Activated naive CD8-positive, alpha-beta T cell treated with anti-CD3 and anti-CD28 coated beads, Interleukin-2, amount 50 U/mL, for 24 hours (primary cell): ENCODE measurements around the gene DCAF10.
"Not testable (repeated sequence)": the region's sequence is repeated elsewhere in the genome, so short reads cannot be mapped to it uniquely, and the experiment has no call there.

Source experiments
- ATAC-seq: fragments of 150-1000 bp; cut with Tn5 transposase; one replicate; pipeline ENCODE4 v1.10.0; 2021
- DNase-seq: peaks from one replicate; pipeline ENCODE4 v3.0.0; 2021
- H3K27ac Mint-ChIP-seq: one replicate; pipeline ENCODE4 v1.8.0; 2021; ENCODE audit warnings: mild to moderate bottlenecking, mixed read lengths
- H3K27me3 Mint-ChIP-seq: one replicate; pipeline ENCODE4 v1.8.0; 2021; ENCODE audit warnings: mixed read lengths
- H3K36me3 Mint-ChIP-seq: one replicate; pipeline ENCODE4 v1.8.0; 2021; ENCODE audit warnings: low read depth, mixed read lengths
- H3K4me1 Mint-ChIP-seq: one replicate; pipeline ENCODE4 v1.8.0; 2021; ENCODE audit warnings: mixed read lengths
- H3K4me3 Mint-ChIP-seq: one replicate; pipeline ENCODE4 v1.8.0; 2021; ENCODE audit warnings: mild to moderate bottlenecking, moderate library complexity, mixed read lengths
- H3K9me3 Mint-ChIP-seq: one replicate; pipeline ENCODE4 v1.8.0; 2021; ENCODE audit warnings: mixed read lengths

Gene DCAF10

DNA sequence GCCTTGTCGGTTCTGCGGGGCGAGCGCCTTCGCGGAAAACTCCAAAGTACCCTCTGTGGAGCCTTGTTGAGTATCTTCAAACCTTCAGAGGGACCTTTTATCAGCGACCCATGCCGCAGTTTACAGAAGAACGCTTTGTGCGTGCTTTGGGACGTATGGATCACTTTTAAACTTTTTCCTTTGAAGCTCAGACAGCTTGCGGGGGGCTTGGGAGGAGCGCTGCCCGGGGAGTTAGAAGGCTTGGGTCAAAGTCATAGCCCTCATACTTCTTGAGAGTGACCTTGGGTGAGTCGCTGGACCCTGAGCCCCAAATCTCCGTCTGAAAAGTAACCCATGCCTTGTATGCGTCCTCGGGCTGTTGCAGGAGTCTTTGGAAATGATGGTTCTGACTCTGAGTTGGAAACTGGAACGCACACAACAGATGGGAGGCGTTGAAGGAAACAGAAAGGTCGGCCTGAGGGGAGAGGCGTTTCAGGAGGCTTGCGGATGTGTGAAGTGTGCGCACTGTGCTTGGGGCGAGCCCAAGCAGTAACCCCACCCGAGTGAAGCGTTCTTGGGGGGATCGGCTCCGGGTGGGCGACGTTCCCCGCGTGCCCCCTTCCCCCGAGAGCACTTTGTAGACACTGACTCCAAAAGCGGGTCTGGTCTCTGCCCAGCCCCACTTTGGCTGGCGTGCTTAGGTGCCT is 104.0 kb downstream of the DCAF10 start:
- peaks cover 29% of the 10 kb centered on the region for H3K4me1 Mint-ChIP-seq
- ATAC-seq (no peak), DNase-seq (no peak)
- peak overlapping the region; percentile 85 for H3K27ac Mint-ChIP-seq
- no peaks in the 10 kb centered on the region for H3K27me3 Mint-ChIP-seq
- no peaks in the 10 kb centered on the region for H3K9me3 Mint-ChIP-seq
- no peaks in the 10 kb centered on the region for H3K36me3 Mint-ChIP-seq
- H3K4me3 Mint-ChIP-seq = peak overlapping the region; percentile 91

- Mint-ChIP-seq H3K27me3 (no peaks in the 10 kb centered on the region), H3K36me3 (no peaks in the 10 kb centered on the region), H3K4me3 (peak overlapping the region; percentile 91), H3K27ac (no peak overlapping the region), H3K9me3 (no peaks in the 10 kb centered on the region), H3K4me1 (peaks cover 29% of the 10 kb centered on the region)
- DNase-seq (no peak), ATAC-seq (no peak)
Measured at GRCh38 chr9:37905131-37905505, 104.5 kb downstream of the DCAF10 start.

GRCh38 chr9:37905776-37906175 is 105.2 kb downstream of the DCAF10 start:
- peaks cover 27% of the 10 kb centered on the region for H3K4me1 Mint-ChIP-seq
- H3K27ac Mint-ChIP-seq = no peak overlapping the region
- H3K36me3 Mint-ChIP-seq = no peaks in the 10 kb centered on the region
- DNase-seq (no peak), ATAC-seq (no peak)
- no peaks in the 10 kb centered on the region for H3K27me3 Mint-ChIP-seq
- no peaks in the 10 kb centered on the region for H3K9me3 Mint-ChIP-seq
- H3K4me3 Mint-ChIP-seq = no peak overlapping the region

GRCh38 chr9:37906312-37907239 is 106.0 kb downstream of the DCAF10 start:
- Mint-ChIP-seq H3K4me1 (peaks cover 24% of the 10 kb centered on the region), H3K27me3 (no peaks in the 10 kb centered on the region), H3K27ac (no peak overlapping the region), H3K4me3 (no peak overlapping the region), H3K36me3 (no peaks in the 10 kb centered on the region), H3K9me3 (no peaks in the 10 kb centered on the region)
- no peak for DNase-seq
- no peak for ATAC-seq

GRCh38 chr9:37908283-37908682 is 107.7 kb downstream of the DCAF10 start:
- no peaks in the 10 kb centered on the region for H3K9me3 Mint-ChIP-seq
- H3K4me3 Mint-ChIP-seq = no peak overlapping the region
- ATAC-seq = no peak
- H3K36me3 Mint-ChIP-seq = no peaks in the 10 kb centered on the region
- H3K27me3 Mint-ChIP-seq = no peaks in the 10 kb centered on the region
- no peak for DNase-seq
- peaks cover 10% of the 10 kb centered on the region for H3K4me1 Mint-ChIP-seq
- H3K27ac Mint-ChIP-seq = no peak overlapping the region

DNA sequence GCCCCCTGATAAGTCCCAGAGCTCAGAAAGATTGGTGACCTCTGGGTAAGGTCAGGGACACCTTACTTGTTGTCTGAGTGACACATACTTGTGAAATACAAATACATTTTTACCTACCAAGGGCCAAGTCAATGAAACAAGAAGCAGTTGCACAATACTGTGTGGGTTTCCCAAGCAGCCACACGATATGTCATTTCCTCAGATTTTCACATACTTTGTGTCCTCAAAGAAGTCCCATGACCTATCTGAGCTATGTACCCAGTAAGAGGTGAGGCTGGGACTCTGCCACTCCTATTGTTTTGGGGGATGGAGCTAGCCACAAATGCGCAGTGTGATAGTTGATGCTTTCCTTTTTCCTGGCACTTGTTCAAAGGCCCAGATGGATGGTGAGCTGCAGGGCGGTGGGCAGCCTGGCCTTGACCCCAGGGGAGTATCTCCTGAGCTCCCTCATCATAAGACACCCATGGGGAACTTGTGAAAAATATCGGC is 108.1 kb downstream of the DCAF10 start:
- Mint-ChIP-seq H3K27ac (no peak overlapping the region), H3K4me3 (no peak overlapping the region), H3K27me3 (no peaks in the 10 kb centered on the region), H3K36me3 (no peaks in the 10 kb centered on the region), H3K4me1 (peaks cover 10% of the 10 kb centered on the region), H3K9me3 (no peaks in the 10 kb centered on the region)
- DNase-seq = no peak
- no peak for ATAC-seq

GRCh38 chr9:37909326-37909725 is 108.7 kb downstream of the DCAF10 start:
- Mint-ChIP-seq H3K36me3 (no peaks in the 10 kb centered on the region), H3K4me1 (peaks cover 7% of the 10 kb centered on the region), H3K4me3 (no peak overlapping the region), H3K9me3 (no peaks in the 10 kb centered on the region), H3K27me3 (no peaks in the 10 kb centered on the region), H3K27ac (no peak overlapping the region)
- no peak for DNase-seq
- ATAC-seq = no peak

GRCh38 chr9:37909836-37910235 is 109.2 kb downstream of the DCAF10 start:
- H3K27me3 Mint-ChIP-seq, H3K4me3 Mint-ChIP-seq: not testable (repeated sequence)

GRCh38 chr9:37910271-37910670 is 109.7 kb downstream of the DCAF10 start:
- H3K36me3 Mint-ChIP-seq = no peaks in the 10 kb centered on the region
- H3K9me3 Mint-ChIP-seq = no peaks in the 10 kb centered on the region
- H3K4me3 Mint-ChIP-seq = no peak overlapping the region
- ATAC-seq = no peak
- H3K4me1 Mint-ChIP-seq = no peaks in the 10 kb centered on the region
- no peaks in the 10 kb centered on the region for H3K27me3 Mint-ChIP-seq
- no peak overlapping the region for H3K27ac Mint-ChIP-seq
- no peak for DNase-seq

More at GRCh38 chr9:37909836-37910235, 109.2 kb downstream of the DCAF10 start:
- not testable (repeated sequence) for H3K4me1 Mint-ChIP-seq, H3K27ac Mint-ChIP-seq, H3K36me3 Mint-ChIP-seq, H3K9me3 Mint-ChIP-seq, DNase-seq, ATAC-seq

GRCh38 chr9:37911271-37911681 is 110.7 kb downstream of the DCAF10 start:
- Mint-ChIP-seq H3K27me3 (no peaks in the 10 kb centered on the region), H3K4me3 (no peak overlapping the region), H3K9me3 (no peaks in the 10 kb centered on the region), H3K4me1 (no peaks in the 10 kb centered on the region), H3K36me3 (no peaks in the 10 kb centered on the region), H3K27ac (no peak overlapping the region)
- DNase-seq (no peak), ATAC-seq (no peak)

GRCh38 chr9:37913480-37914153 is 113.0 kb downstream of the DCAF10 start:
- DNase-seq = peak; percentile 84
- Mint-ChIP-seq H3K27me3 (no peaks in the 10 kb centered on the region), H3K36me3 (no peaks in the 10 kb centered on the region), H3K9me3 (no peaks in the 10 kb centered on the region), H3K4me3 (no peak overlapping the region), H3K27ac (no peak overlapping the region), H3K4me1 (no peaks in the 10 kb centered on the region)
- ATAC-seq = peak; percentile 82

GRCh38 chr9:37914154-37914551 is 113.6 kb downstream of the DCAF10 start:
- Mint-ChIP-seq H3K4me1 (no peaks in the 10 kb centered on the region), H3K4me3 (no peak overlapping the region), H3K9me3 (no peaks in the 10 kb centered on the region), H3K27me3 (no peaks in the 10 kb centered on the region), H3K36me3 (no peaks in the 10 kb centered on the region), H3K27ac (no peak overlapping the region)
- DNase-seq (no peak), ATAC-seq (no peak)

DNA sequence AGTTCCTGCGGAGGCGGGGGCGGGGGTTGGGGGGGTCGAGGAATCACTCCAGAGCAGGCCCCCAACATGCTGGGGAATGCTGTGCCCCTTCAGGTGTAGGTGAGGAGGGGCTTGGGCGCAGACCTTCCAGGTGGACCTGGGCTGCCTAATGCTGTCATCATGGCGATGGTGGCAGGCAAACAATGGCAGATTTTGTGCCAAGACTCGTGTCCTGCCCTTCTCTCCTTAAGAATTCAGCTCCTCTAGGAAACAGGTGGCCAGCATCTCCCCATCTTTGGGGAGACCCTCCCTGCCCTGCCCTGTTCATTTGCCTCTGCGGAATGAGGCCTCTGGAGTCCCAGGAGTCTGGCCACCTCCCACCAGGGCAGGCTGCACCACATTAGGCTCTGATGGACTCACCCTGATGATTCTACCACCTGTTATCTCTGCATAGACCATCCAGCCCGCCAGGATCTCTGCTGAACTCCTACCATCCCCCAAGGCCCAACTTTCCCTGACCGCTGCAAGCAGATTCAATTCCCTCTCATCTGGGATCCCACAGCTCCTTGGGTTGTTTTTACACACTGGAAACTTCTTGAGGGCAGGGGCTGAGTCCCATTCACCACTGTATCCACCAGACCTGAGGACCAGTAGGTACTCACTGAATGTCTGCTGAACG is 114.2 kb downstream of the DCAF10 start:
- H3K4me3 Mint-ChIP-seq = no peak overlapping the region
- ATAC-seq (no peak), DNase-seq (no peak)
- no peaks in the 10 kb centered on the region for H3K4me1 Mint-ChIP-seq
- no peaks in the 10 kb centered on the region for H3K36me3 Mint-ChIP-seq
- H3K27me3 Mint-ChIP-seq = no peaks in the 10 kb centered on the region
- no peak overlapping the region for H3K27ac Mint-ChIP-seq
- H3K9me3 Mint-ChIP-seq = no peaks in the 10 kb centered on the region

- ATAC-seq = no peak
- H3K4me1 Mint-ChIP-seq = no peaks in the 10 kb centered on the region
- DNase-seq = no peak
- H3K9me3 Mint-ChIP-seq = no peaks in the 10 kb centered on the region
- H3K36me3 Mint-ChIP-seq = no peaks in the 10 kb centered on the region
- no peak overlapping the region for H3K27ac Mint-ChIP-seq
- no peak overlapping the region for H3K4me3 Mint-ChIP-seq
- H3K27me3 Mint-ChIP-seq = no peaks in the 10 kb centered on the region
Measured at GRCh38 chr9:37915911-37916470, 115.4 kb downstream of the DCAF10 start.
